ENCODE data around the gene ABL2.
A peak's percentile ranks its signal among the peaks of the same experiment; 100 is the strongest.
"Not testable (repeated sequence)": the region's sequence is repeated elsewhere in the genome, so short reads cannot be mapped to it uniquely, and the experiment has no call there.

Gene ABL2

GRCh38 chr1:179226738-179227137 lies 2.7 kb downstream of the ABL2 start:
- TF ChIP-seq TAF1 (IDR thresholded peaks at IDR 0.05; ENCODE audit: low read depth, low read length) (no peak), POU2F2 (IDR thresholded peaks at IDR 0.05; ENCODE audit: low read depth, low read length) (no peak), PAX5 (IDR thresholded peaks at IDR 0.05; ENCODE audit: insufficient read depth, low read length, severe bottlenecking) (no peak), SPI1 (IDR thresholded peaks at IDR 0.05; ENCODE audit: low read depth, low read length) (no peak), POLR2AphosphoS5 (IDR thresholded peaks at IDR 0.05; ENCODE audit: low read depth, low read length) (no peak), POLR2A (IDR thresholded peaks at IDR 0.05; ENCODE audit: low read depth, low read length) (no peak)
- FAIRE-seq (no peak), DNase-seq (ENCODE audit: insufficient read length, low spot score) (no peak)

GRCh38 chr1:179224466-179224865 lies 5.0 kb downstream of the ABL2 start:
- FAIRE-seq; DNase-seq (ENCODE audit: insufficient read length, low spot score): not testable (repeated sequence)

GRCh38 chr1:179221121-179221520 lies 8.4 kb downstream of the ABL2 start:
- DNase-seq (ENCODE audit: insufficient read length, low spot score); FAIRE-seq: not testable (repeated sequence)

- no peak for TF ChIP-seq POLR2A (IDR thresholded peaks at IDR 0.05; ENCODE audit: low read depth, low read length)
- TF ChIP-seq PAX5 (IDR thresholded peaks at IDR 0.05; ENCODE audit: insufficient read depth, low read length, severe bottlenecking), result no peak
- no peak for TF ChIP-seq POU2F2 (IDR thresholded peaks at IDR 0.05; ENCODE audit: low read depth, low read length)
- TF ChIP-seq TAF1 (IDR thresholded peaks at IDR 0.05; ENCODE audit: low read depth, low read length), result no peak
- TF ChIP-seq SPI1 (IDR thresholded peaks at IDR 0.05; ENCODE audit: low read depth, low read length), result no peak
- no peak for TF ChIP-seq POLR2AphosphoS5 (IDR thresholded peaks at IDR 0.05; ENCODE audit: low read depth, low read length)
- DNase-seq (ENCODE audit: insufficient read length, low spot score) (no peak), FAIRE-seq (no peak)
These were observed 11.5 kb downstream of the ABL2 start for GRCh38 chr1:179217943-179218507.

GRCh38 chr1:179213317-179213716 lies 16.2 kb downstream of the ABL2 start:
- FAIRE-seq; DNase-seq (ENCODE audit: insufficient read length, low spot score): not testable (repeated sequence)

- DNase-seq (ENCODE audit: insufficient read length, low spot score) (no peak), FAIRE-seq (peak; percentile 13)
- no peak for TF ChIP-seq TAF1 (IDR thresholded peaks at IDR 0.05; ENCODE audit: low read depth, low read length)
- no peak for TF ChIP-seq POU2F2 (IDR thresholded peaks at IDR 0.05; ENCODE audit: low read depth, low read length)
- no peak for TF ChIP-seq PAX5 (IDR thresholded peaks at IDR 0.05; ENCODE audit: insufficient read depth, low read length, severe bottlenecking)
- no peak for TF ChIP-seq POLR2A (IDR thresholded peaks at IDR 0.05; ENCODE audit: low read depth, low read length)
- TF ChIP-seq POLR2AphosphoS5 (IDR thresholded peaks at IDR 0.05; ENCODE audit: low read depth, low read length), result no peak
- no peak for TF ChIP-seq SPI1 (IDR thresholded peaks at IDR 0.05; ENCODE audit: low read depth, low read length)
These were observed 20.6 kb downstream of the ABL2 start for GRCh38 chr1:179208681-179209477.

- no peak for DNase-seq (ENCODE audit: insufficient read length, low spot score)
- TF ChIP-seq PAX5 (IDR thresholded peaks at IDR 0.05; ENCODE audit: insufficient read depth, low read length, severe bottlenecking) (no peak), POU2F2 (IDR thresholded peaks at IDR 0.05; ENCODE audit: low read depth, low read length) (no peak), SPI1 (IDR thresholded peaks at IDR 0.05; ENCODE audit: low read depth, low read length) (no peak), TAF1 (IDR thresholded peaks at IDR 0.05; ENCODE audit: low read depth, low read length) (no peak), POLR2A (IDR thresholded peaks at IDR 0.05; ENCODE audit: low read depth, low read length) (no peak), POLR2AphosphoS5 (IDR thresholded peaks at IDR 0.05; ENCODE audit: low read depth, low read length) (no peak)
- no peak for FAIRE-seq
These were observed 22.7 kb downstream of the ABL2 start for GRCh38 chr1:179206812-179207211.

GRCh38 chr1:179205284-179205683 lies 24.2 kb downstream of the ABL2 start:
- no peak for FAIRE-seq
- no peak for TF ChIP-seq POLR2A (IDR thresholded peaks at IDR 0.05; ENCODE audit: low read depth, low read length)
- TF ChIP-seq TAF1 (IDR thresholded peaks at IDR 0.05; ENCODE audit: low read depth, low read length), result no peak
- TF ChIP-seq POLR2AphosphoS5 (IDR thresholded peaks at IDR 0.05; ENCODE audit: low read depth, low read length), result no peak
- no peak for TF ChIP-seq SPI1 (IDR thresholded peaks at IDR 0.05; ENCODE audit: low read depth, low read length)
- no peak for TF ChIP-seq PAX5 (IDR thresholded peaks at IDR 0.05; ENCODE audit: insufficient read depth, low read length, severe bottlenecking)
- no peak for TF ChIP-seq POU2F2 (IDR thresholded peaks at IDR 0.05; ENCODE audit: low read depth, low read length)
- DNase-seq (ENCODE audit: insufficient read length, low spot score), result no peak

GRCh38 chr1:179202161-179202560 lies 27.3 kb downstream of the ABL2 start:
- TF ChIP-seq POU2F2 (IDR thresholded peaks at IDR 0.05; ENCODE audit: low read depth, low read length), result no peak
- no peak for TF ChIP-seq PAX5 (IDR thresholded peaks at IDR 0.05; ENCODE audit: insufficient read depth, low read length, severe bottlenecking)
- no peak for TF ChIP-seq SPI1 (IDR thresholded peaks at IDR 0.05; ENCODE audit: low read depth, low read length)
- no peak for TF ChIP-seq POLR2AphosphoS5 (IDR thresholded peaks at IDR 0.05; ENCODE audit: low read depth, low read length)
- TF ChIP-seq TAF1 (IDR thresholded peaks at IDR 0.05; ENCODE audit: low read depth, low read length), result no peak
- TF ChIP-seq POLR2A (IDR thresholded peaks at IDR 0.05; ENCODE audit: low read depth, low read length), result no peak
- DNase-seq (ENCODE audit: insufficient read length, low spot score) (no peak), FAIRE-seq (no peak)

- FAIRE-seq (no peak), DNase-seq (ENCODE audit: insufficient read length, low spot score) (no peak)
- TF ChIP-seq PAX5 (IDR thresholded peaks at IDR 0.05; ENCODE audit: insufficient read depth, low read length, severe bottlenecking), result no peak
- TF ChIP-seq SPI1 (IDR thresholded peaks at IDR 0.05; ENCODE audit: low read depth, low read length), result no peak
- TF ChIP-seq POU2F2 (IDR thresholded peaks at IDR 0.05; ENCODE audit: low read depth, low read length), result no peak
- no peak for TF ChIP-seq POLR2AphosphoS5 (IDR thresholded peaks at IDR 0.05; ENCODE audit: low read depth, low read length)
- TF ChIP-seq POLR2A (IDR thresholded peaks at IDR 0.05; ENCODE audit: low read depth, low read length), result no peak
- TF ChIP-seq TAF1 (IDR thresholded peaks at IDR 0.05; ENCODE audit: low read depth, low read length), result no peak
These were observed 28.9 kb downstream of the ABL2 start for GRCh38 chr1:179200586-179200985.

All from GM12891 (cell line).